ENCODE data around the gene ANTKMT. TPM values are rescaled to one million over a fixed set of nuclear protein-coding genes. Genes with fewer than 3 reads are reported as not detected.

Gene ANTKMT
- total RNA-seq, 2 experiments from 2014 or later, result 8.1 TPM

DNA sequence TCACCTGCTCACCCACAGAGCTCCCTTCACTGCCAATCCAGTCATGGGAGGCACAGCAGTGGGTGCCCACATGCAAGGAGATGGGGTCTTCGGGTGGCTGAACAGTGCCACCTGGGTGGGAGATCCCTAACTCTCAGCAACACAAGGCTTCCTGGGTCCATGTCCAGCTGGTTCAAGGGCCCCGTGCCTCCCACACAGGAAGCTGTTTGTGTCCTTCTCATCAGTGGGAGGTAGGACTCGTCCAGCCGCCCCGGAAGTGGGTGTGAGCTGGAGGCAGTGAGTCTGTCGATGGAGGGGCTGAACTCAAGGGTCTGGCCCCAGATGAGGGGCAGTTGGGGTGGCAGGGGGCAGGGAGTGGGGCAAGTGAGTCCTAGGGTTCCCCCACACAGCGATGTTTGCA, 16.9 kb upstream of the ANTKMT start:
- H3K27ac Mint-ChIP-seq, result no peak overlapping the region
- ChIA-PET POLR2A (interaction anchor here (1.0 to 1.6 kb wide), 3 partner anchors 9 to 24 kb away, joined by 3 to 10 read pairs (median 4); partner anchors contain the start of genes ANTKMT and STUB1), CTCF (no interaction called here)
- H3K27me3 ChIP-seq (ENCODE audit: control insufficient read depth in 1 of 2, insufficient read depth in 2 of 2, low read length in 2 of 2), result peaks cover 68 to 72% of the 10 kb centered on the region in 2 experiments
- ATAC-seq (ENCODE audit: poor library complexity) (no peak), DNase-seq (no peak)
- no peaks in the 10 kb centered on the region for H3K4me1 Mint-ChIP-seq (ENCODE audit: low read depth)
- no peaks in the 10 kb centered on the region for H3K36me3 Mint-ChIP-seq (ENCODE audit: low read depth)
- H3K4me3 Mint-ChIP-seq, result no peak overlapping the region
- no peak overlapping the region for H3K4me3 ChIP-seq (ENCODE audit: low read length)
- peaks cover 48% of the 10 kb centered on the region for H3K27me3 Mint-ChIP-seq
- TF ChIP-seq, protein P1, sequence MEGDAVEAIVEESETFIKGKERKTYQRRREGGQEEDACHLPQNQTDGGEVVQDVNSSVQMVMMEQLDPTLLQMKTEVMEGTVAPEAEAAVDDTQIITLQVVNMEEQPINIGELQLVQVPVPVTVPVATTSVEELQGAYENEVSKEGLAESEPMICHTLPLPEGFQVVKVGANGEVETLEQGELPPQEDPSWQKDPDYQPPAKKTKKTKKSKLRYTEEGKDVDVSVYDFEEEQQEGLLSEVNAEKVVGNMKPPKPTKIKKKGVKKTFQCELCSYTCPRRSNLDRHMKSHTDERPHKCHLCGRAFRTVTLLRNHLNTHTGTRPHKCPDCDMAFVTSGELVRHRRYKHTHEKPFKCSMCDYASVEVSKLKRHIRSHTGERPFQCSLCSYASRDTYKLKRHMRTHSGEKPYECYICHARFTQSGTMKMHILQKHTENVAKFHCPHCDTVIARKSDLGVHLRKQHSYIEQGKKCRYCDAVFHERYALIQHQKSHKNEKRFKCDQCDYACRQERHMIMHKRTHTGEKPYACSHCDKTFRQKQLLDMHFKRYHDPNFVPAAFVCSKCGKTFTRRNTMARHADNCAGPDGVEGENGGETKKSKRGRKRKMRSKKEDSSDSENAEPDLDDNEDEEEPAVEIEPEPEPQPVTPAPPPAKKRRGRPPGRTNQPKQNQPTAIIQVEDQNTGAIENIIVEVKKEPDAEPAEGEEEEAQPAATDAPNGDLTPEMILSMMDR (IDR thresholded peaks at IDR 0.05), result no peak
- no peak overlapping the region for H3K27ac ChIP-seq (ENCODE audit: low read depth in 1 of 2, low read length in 2 of 2)
- H3K9me3 Mint-ChIP-seq, result no peaks in the 10 kb centered on the region
- peaks cover 54% of the 10 kb centered on the region for H3K4me1 ChIP-seq (ENCODE audit: insufficient read depth, low read length)
- H3K36me3 ChIP-seq (ENCODE audit: insufficient read depth, low read length), result no peaks in the 10 kb centered on the region
- peaks cover 0 to 62% of the 10 kb centered on the region in 2 experiments for H3K9me3 ChIP-seq (ENCODE audit: control insufficient read depth in 1 of 2, insufficient read depth in 1 of 2, low read length in 2 of 2)
- intact Hi-C loops (cut with DNase I, micrococcal nuclease), result no loop called here

GRCh38 chr16:704552-705380, 16.2 kb upstream of the ANTKMT start:
- TF ChIP-seq, protein P1 (IDR thresholded peaks at IDR 0.05), result no peak
- intact Hi-C loops (cut with DNase I, micrococcal nuclease), result no loop called here
- Mint-ChIP-seq H3K27me3 (peaks cover 56% of the 10 kb centered on the region), H3K36me3 (ENCODE audit: low read depth) (no peaks in the 10 kb centered on the region), H3K4me3 (no peak overlapping the region), H3K4me1 (ENCODE audit: low read depth) (no peaks in the 10 kb centered on the region), H3K9me3 (no peaks in the 10 kb centered on the region), H3K27ac (no peak overlapping the region)
- Histone ChIP-seq H3K27me3 (ENCODE audit: control insufficient read depth in 1 of 2, insufficient read depth in 2 of 2, low read length in 2 of 2) (peaks cover 75 to 76% of the 10 kb centered on the region in 2 experiments), H3K36me3 (ENCODE audit: insufficient read depth, low read length) (no peaks in the 10 kb centered on the region), H3K27ac (ENCODE audit: low read depth in 1 of 2, low read length in 2 of 2) (no peak overlapping the region), H3K9me3 (ENCODE audit: control insufficient read depth in 1 of 2, insufficient read depth in 1 of 2, low read length in 2 of 2) (peaks cover 0 to 69% of the 10 kb centered on the region in 2 experiments), H3K4me1 (ENCODE audit: insufficient read depth, low read length) (peaks cover 47% of the 10 kb centered on the region), H3K4me3 (ENCODE audit: low read length) (no peak overlapping the region)
- no peak for ATAC-seq (ENCODE audit: poor library complexity)
- ChIA-PET CTCF (no interaction called here), POLR2A (interaction anchor here (1.0 to 1.6 kb wide), 3 partner anchors 9 to 24 kb away, joined by 3 to 10 read pairs (median 4); partner anchors contain the start of genes ANTKMT and STUB1)
- no peak for DNase-seq

GRCh38 chr16:705431-706188, 15.3 kb upstream of the ANTKMT start, which contains the start of gene FBXL16:
FBXL16 (minus strand) TSS chr16:705801; CDS start chr16:697405, 8,396 bp downstream.
- Mint-ChIP-seq H3K36me3 (ENCODE audit: low read depth) (no peaks in the 10 kb centered on the region), H3K4me3 (peak within 1 kb of the TSS; percentile 45), H3K9me3 (no peaks in the 10 kb centered on the region), H3K27me3 (peaks cover 63% of the 10 kb centered on the region), H3K27ac (no peak within 1 kb of the TSS), H3K4me1 (ENCODE audit: low read depth) (no peaks in the 10 kb centered on the region)
- peak in 1 of 14 experiments; percentile 39 for DNase-seq
- peak; percentile 30 for ATAC-seq (ENCODE audit: poor library complexity)
- ChIA-PET POLR2A (no interaction called here), CTCF (no interaction called here)
- Histone ChIP-seq H3K4me1 (ENCODE audit: insufficient read depth, low read length) (peaks cover 38% of the 10 kb centered on the region), H3K9me3 (ENCODE audit: control insufficient read depth in 1 of 2, insufficient read depth in 1 of 2, low read length in 2 of 2) (peaks cover 0 to 68% of the 10 kb centered on the region in 2 experiments), H3K27ac (ENCODE audit: low read depth in 1 of 2, low read length in 2 of 2) (no peak within 1 kb of the TSS), H3K36me3 (ENCODE audit: insufficient read depth, low read length) (no peaks in the 10 kb centered on the region), H3K4me3 (ENCODE audit: low read length) (no peak within 1 kb of the TSS), H3K27me3 (ENCODE audit: control insufficient read depth in 1 of 2, insufficient read depth in 2 of 2, low read length in 2 of 2) (peaks cover 83 to 84% of the 10 kb centered on the region in 2 experiments)
- TF ChIP-seq, protein P1 (IDR thresholded peaks at IDR 0.05), result no peak
- intact Hi-C loops (cut with DNase I, micrococcal nuclease), result no loop called here
